ENCODE measurements around the gene FERMT2. TPM values are rescaled to one million over a fixed set of nuclear protein-coding genes. Genes with fewer than 3 reads are reported as not detected.

FERMT2 gene
- total RNA-seq, 1 donor from 2014 or later = 166 TPM

- no peaks in the 10 kb centered on the region for H3K27me3 ChIP-seq
- no peaks in the 10 kb centered on the region for H3F3A ChIP-seq (ENCODE audit: low read depth)
- Mint-ChIP-seq H3K4me3 (no peak overlapping the region), H3K36me3 (no peaks in the 10 kb centered on the region), H3K4me1 (no peaks in the 10 kb centered on the region), H3K27ac (no peak overlapping the region), H3K27me3 (ENCODE audit: insufficient read depth, low read depth) (no peaks in the 10 kb centered on the region), H3K9me3 (peaks cover 3% of the 10 kb centered on the region)
- no peak overlapping the region for H2AFZ ChIP-seq (replicated peaks)
- H3K9ac ChIP-seq = no peak overlapping the region
- no peaks in the 10 kb centered on the region for H3K36me3 ChIP-seq
- H3K27ac ChIP-seq = no peak overlapping the region
- no peak for DNase-seq (ENCODE audit: low spot score)
- H3K4me3 ChIP-seq = no peak overlapping the region
- TF ChIP-seq EZH2 (IDR thresholded peaks at IDR 0.05) (no peak), CTCF (IDR thresholded peaks at IDR 0.05) (no peak), EZH2phosphoT487 (IDR thresholded peaks at IDR 0.05) (no peak)
- H3K79me2 ChIP-seq (ENCODE audit: low read depth) = no peaks in the 10 kb centered on the region
- no peaks in the 10 kb centered on the region for H3K4me1 ChIP-seq
- no peak overlapping the region for H3K4me2 ChIP-seq
- no peaks in the 10 kb centered on the region for H4K20me1 ChIP-seq (ENCODE audit: low read depth)
- no peaks in the 10 kb centered on the region for H3K9me3 ChIP-seq (ENCODE audit: low read depth)
These were observed 23.6 kb upstream of the FERMT2 start for GRCh38 chr14:52974406-52974805.

GRCh38 chr14:52961060-52961639 is 10.3 kb upstream of the FERMT2 start:
- Histone ChIP-seq H3K4me1 (peaks cover 17% of the 10 kb centered on the region), H3K79me2 (ENCODE audit: low read depth) (no peaks in the 10 kb centered on the region), H3K9me3 (ENCODE audit: low read depth) (no peaks in the 10 kb centered on the region), H3K4me3 (no peak overlapping the region), H4K20me1 (ENCODE audit: low read depth) (no peaks in the 10 kb centered on the region), H3K4me2 (no peak overlapping the region), H3K27me3 (no peaks in the 10 kb centered on the region), H3K27ac (no peak overlapping the region), H3K36me3 (no peaks in the 10 kb centered on the region), H3K9ac (no peak overlapping the region), H2AFZ (replicated peaks) (peak overlapping the region; percentile 65), H3F3A (ENCODE audit: low read depth) (peaks cover 16% of the 10 kb centered on the region)
- Mint-ChIP-seq H3K4me3 (no peak overlapping the region), H3K36me3 (peaks cover 3% of the 10 kb centered on the region), H3K9me3 (peaks cover 5% of the 10 kb centered on the region), H3K4me1 (no peaks in the 10 kb centered on the region), H3K27ac (no peak overlapping the region), H3K27me3 (ENCODE audit: insufficient read depth, low read depth) (no peaks in the 10 kb centered on the region)
- TF ChIP-seq CTCF (IDR thresholded peaks at IDR 0.05) = peak; percentile 69
- no peak for TF ChIP-seq EZH2 (IDR thresholded peaks at IDR 0.05)
- DNase-seq (ENCODE audit: low spot score) = peak; percentile 69

GRCh38 chr14:52960627-52961026 is 9.8 kb upstream of the FERMT2 start:
- DNase-seq (ENCODE audit: low spot score) = peak; percentile 8
- Mint-ChIP-seq H3K36me3 (peaks cover 3% of the 10 kb centered on the region), H3K4me1 (no peaks in the 10 kb centered on the region), H3K9me3 (peaks cover 5% of the 10 kb centered on the region), H3K27ac (no peak overlapping the region), H3K27me3 (ENCODE audit: insufficient read depth, low read depth) (no peaks in the 10 kb centered on the region), H3K4me3 (no peak overlapping the region)
- Histone ChIP-seq H3K27ac (no peak overlapping the region), H3K36me3 (no peaks in the 10 kb centered on the region), H2AFZ (replicated peaks) (peak overlapping the region; percentile 65), H3F3A (ENCODE audit: low read depth) (peaks cover 16% of the 10 kb centered on the region), H3K4me3 (no peak overlapping the region), H3K4me2 (no peak overlapping the region), H3K4me1 (peaks cover 17% of the 10 kb centered on the region), H3K9me3 (ENCODE audit: low read depth) (no peaks in the 10 kb centered on the region), H4K20me1 (ENCODE audit: low read depth) (no peaks in the 10 kb centered on the region), H3K79me2 (ENCODE audit: low read depth) (no peaks in the 10 kb centered on the region), H3K27me3 (no peaks in the 10 kb centered on the region), H3K9ac (no peak overlapping the region)
- TF ChIP-seq CTCF (IDR thresholded peaks at IDR 0.05) (no peak), EZH2phosphoT487 (IDR thresholded peaks at IDR 0.05) (no peak), EZH2 (IDR thresholded peaks at IDR 0.05) (no peak)

Measured in neural progenitor cell (in vitro differentiated cells).